OCI-LY7 (cell line): Measurements from ENCODE around the gene LUC7L. TPM values are rescaled to one million over a fixed set of nuclear protein-coding genes. Genes with fewer than 3 reads are reported as not detected.

Experiments used
- BruUV-seq: library from RNA; stranded (reverse); fragments of 400-500 nt; replicated peaks from 2 replicates; lab custom pipeline; 2021; lab: Mats Ljungman, UMichigan
- CTCF ChIA-PET: fragments of 300-600 bp; sonication (Branson Sonifier 250); formaldehyde crosslinking; loops from one replicate; lab custom pipeline; 2022; ENCODE audit warnings: antibody characterized with exemption; ENCODE audit not compliant: unreplicated experiment; lab: Charles Lee
- POLR2A ChIA-PET: fragments of 300-600 bp; sonication (Branson Sonifier 250); formaldehyde crosslinking; loops from one replicate; lab custom pipeline; 2022; ENCODE audit warnings: antibody characterized with exemption; lab: Charles Lee
- DNase-seq: peaks from one replicate; pipeline ENCODE4 v3.0.0-alpha.2; 2015; ENCODE audit warnings: low spot score
- H2AFZ ChIP-seq: fragments of 200-600 bp; sonication (generic), shearing (Covaris generic); 2 replicates; pipeline ENCODE4 v1.6.1; 2014; ENCODE audit warnings: mild to moderate bottlenecking, antibody characterized with exemption, low read length, moderate library complexity
- H3K27ac ChIP-seq: fragments of 200-600 bp; sonication (generic); 2 replicates; pipeline ENCODE4 v1.5.1; 2014; ENCODE audit warnings: mixed run types, low read depth, mild to moderate bottlenecking, moderate library complexity, low read length, inconsistent platforms; ENCODE audit not compliant: poor library complexity, severe bottlenecking
- H3K36me3 ChIP-seq: fragments of 200-600 bp; sonication (generic); 2 replicates; pipeline ENCODE4 v1.6.1; 2014; ENCODE audit warnings: mild to moderate bottlenecking, antibody characterized with exemption, low read length, moderate library complexity, mixed read lengths; ENCODE audit not compliant: insufficient read depth
- H3K4me1 ChIP-seq: fragments of 200-600 bp; sonication (generic); 2 replicates; pipeline ENCODE4 v1.5.1; 2014; ENCODE audit warnings: mild to moderate bottlenecking, low read length; ENCODE audit not compliant: insufficient read depth, poor library complexity, severe bottlenecking
- H3K4me2 ChIP-seq: fragments of 200-600 bp; sonication (generic); 2 replicates; pipeline ENCODE4 v1.6.1; 2014; ENCODE audit warnings: mild to moderate bottlenecking, low read length
- H3K4me3 ChIP-seq: fragments of 200-600 bp; sonication (generic); 2 replicates; pipeline ENCODE4 v1.5.1; 2014; ENCODE audit warnings: mild to moderate bottlenecking, low read depth, low read length; ENCODE audit not compliant: poor library complexity, severe bottlenecking
- H3K79me2 ChIP-seq: fragments of 200-600 bp; sonication (generic); 2 replicates; pipeline ENCODE4 v1.6.1; 2016; ENCODE audit warnings: low read depth, mild to moderate bottlenecking, low read length, moderate library complexity, mixed read lengths; ENCODE audit not compliant: insufficient read depth
- H3K9me2 ChIP-seq: fragments of 200-600 bp; sonication (generic); 2 replicates; pipeline ENCODE4 v1.6.1; 2016; ENCODE audit warnings: mild to moderate bottlenecking, low read length, mixed read lengths; ENCODE audit not compliant: insufficient read depth
- H3K9me3 ChIP-seq: fragments of 200-600 bp; sonication (generic); 2 replicates; pipeline ENCODE4 v1.6.1; 2014; ENCODE audit warnings: mild to moderate bottlenecking, mixed run types, low read length, mixed read lengths
- H4K20me1 ChIP-seq: fragments of 200-600 bp; sonication (generic); 2 replicates; pipeline ENCODE4 v1.6.1; 2014; ENCODE audit warnings: mild to moderate bottlenecking, antibody characterized with exemption, low read length, moderate library complexity, mixed read lengths; ENCODE audit not compliant: insufficient read depth
- CTCF ChIP-seq: fragments of 200-600 bp; sonication (generic); conservative IDR thresholded peaks from 2 replicates; pipeline ENCODE4 v1.5.1; 2014; ENCODE audit warnings: mild to moderate bottlenecking, antibody characterized with exemption, low read length, moderate library complexity, mixed read lengths
- EZH2phosphoT487 ChIP-seq: fragments of 200-600 bp; sonication (generic); IDR thresholded peaks from 2 replicates; pipeline ENCODE4 v1.6.1; 2018; ENCODE audit warnings: low read depth, borderline replicate concordance, mild to moderate bottlenecking, mixed run types, antibody characterized with exemption, low read length, moderate library complexity, mixed read lengths
- intact Hi-C: fragments of 100-400 bp; cut with micrococcal nuclease; formaldehyde crosslinking; loops from one replicate; pipeline ENCODE4 v1.10.0; 2022; ENCODE audit not compliant: unreplicated experiment
- total RNA-seq, 2 experiments: library from RNA; depleted of rRNA in 1 of 2; stranded (reverse); fragments of >200 nt in 1 of 2; shearing (Covaris generic) in 1 of 2; gene quantifications; 2 replicates each; pipeline ENCODE4 v1.2.3, GENCODE V29; 2014 to 2022

The LUC7L gene
- total RNA-seq, 2 experiments from 2014 or later: 81.4 to 90.5 TPM

- H3K4me1 ChIP-seq: peaks cover 4% of the 10 kb centered on the region
- no TSS peak for BruUV-seq
- TF ChIP-seq EZH2phosphoT487 (no peak), CTCF (no peak)
- no peak for DNase-seq
- no peak overlapping the region for H3K4me2 ChIP-seq
- ChIA-PET POLR2A (no interaction called here), CTCF (no interaction called here)
- no peak overlapping the region for H2AFZ ChIP-seq
- H3K36me3 ChIP-seq: peaks cover 14% of the 10 kb centered on the region; the same call in 1 of the 2 replicates
- H3K79me2 ChIP-seq: no peaks in the 10 kb centered on the region
- no peaks in the 10 kb centered on the region for H3K9me2 ChIP-seq
- H3K9me3 ChIP-seq: no peaks in the 10 kb centered on the region
- intact Hi-C loops: no loop called here
- no peak overlapping the region for H3K27ac ChIP-seq
- no peak overlapping the region for H3K4me3 ChIP-seq
- H4K20me1 ChIP-seq: no peaks in the 10 kb centered on the region
Measured at GRCh38 chr16:179211-180092, 49.8 kb downstream of the LUC7L start.

GRCh38 chr16:178668-179015 is 50.6 kb downstream of the LUC7L start:
- Histone ChIP-seq H3K79me2 (no peaks in the 10 kb centered on the region), H3K27ac (no peak overlapping the region), H3K9me2 (no peaks in the 10 kb centered on the region), H4K20me1 (no peaks in the 10 kb centered on the region), H3K4me2 (no peak overlapping the region), H3K4me3 (no peak overlapping the region), H2AFZ (no peak overlapping the region), H3K4me1 (peaks cover 4% of the 10 kb centered on the region), H3K36me3 (peaks cover 10% of the 10 kb centered on the region; the same call in 1 of the 2 replicates), H3K9me3 (no peaks in the 10 kb centered on the region)
- ChIA-PET POLR2A (no interaction called here), CTCF (no interaction called here)
- TF ChIP-seq EZH2phosphoT487: no peak
- TF ChIP-seq CTCF: no peak
- intact Hi-C loops: no loop called here
- DNase-seq: no peak
- BruUV-seq: no TSS peak
